ENCODE data around the gene MRPL58.

Gene MRPL58

GRCh38 chr17:75012346-75013091 lies at the start of gene MRPL58:
Gene MRPL58, plus strand, starts transcription at chr17:75012670. Its CDS starts 17 bp downstream, at chr17:75012687.
- TF ChIP-seq CTCF (IDR thresholded peaks at IDR 0.05): no peak; the same call in 1 of the 2 replicates

GRCh38 chr17:74963656-74964055 lies 48.8 kb upstream of the MRPL58 start:
- TF ChIP-seq CTCF (IDR thresholded peaks at IDR 0.05): no peak

- no peak for TF ChIP-seq CTCF (IDR thresholded peaks at IDR 0.05)
Observed at GRCh38 chr17:74964246-74964761, 48.2 kb upstream of the MRPL58 start.

- TF ChIP-seq CTCF (IDR thresholded peaks at IDR 0.05): no peak
Observed at GRCh38 chr17:74964988-74965622, 47.4 kb upstream of the MRPL58 start.

- no peak for TF ChIP-seq CTCF (IDR thresholded peaks at IDR 0.05)
Observed at GRCh38 chr17:74968361-74968780, 44.1 kb upstream of the MRPL58 start.

- TF ChIP-seq CTCF (IDR thresholded peaks at IDR 0.05): no peak
Observed at GRCh38 chr17:74970395-74970794, 42.1 kb upstream of the MRPL58 start.

- TF ChIP-seq CTCF (IDR thresholded peaks at IDR 0.05): no peak
Observed at GRCh38 chr17:74971069-74971841, 41.2 kb upstream of the MRPL58 start.
